Measurements from ENCODE around the gene DOK5.

The DOK5 gene

DNA sequence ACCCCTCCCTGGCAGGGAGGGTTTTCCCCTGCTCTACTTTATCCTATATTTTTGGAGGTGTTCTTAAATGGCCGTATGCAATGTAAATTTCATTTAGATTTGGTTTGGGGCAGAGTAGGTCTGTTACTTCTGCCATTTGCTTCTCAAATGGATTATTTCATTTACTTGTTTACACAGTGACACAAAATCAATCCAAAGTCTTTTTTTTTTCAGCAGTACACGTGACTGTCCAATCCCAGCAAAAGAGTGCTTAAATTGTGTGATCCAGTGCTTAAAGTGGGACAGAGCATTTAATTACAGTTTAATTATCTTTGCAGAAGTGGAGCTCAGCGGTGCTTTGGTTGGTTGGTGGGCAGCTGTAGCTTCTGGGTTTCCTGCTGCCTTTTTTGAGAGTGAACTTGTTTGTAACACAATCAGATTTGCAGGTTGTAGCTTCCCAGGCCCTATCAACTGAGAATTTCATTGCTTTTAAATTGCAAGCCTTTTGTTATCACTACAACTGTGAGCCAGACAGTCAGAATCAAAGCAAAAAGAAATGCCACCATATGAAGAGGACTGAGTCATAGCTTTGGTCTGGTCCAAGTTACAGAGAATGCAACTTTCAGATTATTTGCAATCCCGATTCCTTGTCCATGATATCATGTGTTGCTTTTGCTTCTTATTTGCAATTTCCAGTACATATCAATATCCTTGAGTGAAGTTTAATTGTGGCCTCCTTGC, 216.9 kb downstream of the DOK5 start:
- TF ChIP-seq, protein P1, sequence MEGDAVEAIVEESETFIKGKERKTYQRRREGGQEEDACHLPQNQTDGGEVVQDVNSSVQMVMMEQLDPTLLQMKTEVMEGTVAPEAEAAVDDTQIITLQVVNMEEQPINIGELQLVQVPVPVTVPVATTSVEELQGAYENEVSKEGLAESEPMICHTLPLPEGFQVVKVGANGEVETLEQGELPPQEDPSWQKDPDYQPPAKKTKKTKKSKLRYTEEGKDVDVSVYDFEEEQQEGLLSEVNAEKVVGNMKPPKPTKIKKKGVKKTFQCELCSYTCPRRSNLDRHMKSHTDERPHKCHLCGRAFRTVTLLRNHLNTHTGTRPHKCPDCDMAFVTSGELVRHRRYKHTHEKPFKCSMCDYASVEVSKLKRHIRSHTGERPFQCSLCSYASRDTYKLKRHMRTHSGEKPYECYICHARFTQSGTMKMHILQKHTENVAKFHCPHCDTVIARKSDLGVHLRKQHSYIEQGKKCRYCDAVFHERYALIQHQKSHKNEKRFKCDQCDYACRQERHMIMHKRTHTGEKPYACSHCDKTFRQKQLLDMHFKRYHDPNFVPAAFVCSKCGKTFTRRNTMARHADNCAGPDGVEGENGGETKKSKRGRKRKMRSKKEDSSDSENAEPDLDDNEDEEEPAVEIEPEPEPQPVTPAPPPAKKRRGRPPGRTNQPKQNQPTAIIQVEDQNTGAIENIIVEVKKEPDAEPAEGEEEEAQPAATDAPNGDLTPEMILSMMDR (IDR thresholded peaks at IDR 0.05; ENCODE audit: low read depth, low read length, missing control alignments): no peak
- DNase-seq (ENCODE audit: extremely low read depth, low read depth): no peak
- H3K4me3 ChIP-seq (replicated peaks; ENCODE audit: low read depth, low read length): no peak overlapping the region

DNA sequence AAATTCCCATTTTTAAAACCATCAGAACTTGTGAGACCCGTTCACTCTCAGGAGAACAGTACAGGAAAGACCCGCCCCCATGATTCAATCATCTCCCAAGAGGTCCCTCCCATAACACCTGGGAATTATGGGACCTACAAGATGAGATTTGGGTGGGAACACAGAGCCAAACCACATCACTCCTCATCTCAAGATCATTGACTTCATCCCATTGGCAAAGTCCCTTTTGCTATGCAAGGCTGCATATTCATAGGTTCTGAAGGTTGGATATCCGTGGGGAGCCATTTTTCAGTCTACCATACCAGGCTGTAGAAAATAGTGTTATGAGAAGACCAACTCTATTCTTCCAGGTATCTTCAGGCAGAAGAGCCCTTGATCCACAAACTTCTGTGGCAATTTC, 219.1 kb downstream of the DOK5 start:
- TF ChIP-seq, protein P1 (IDR thresholded peaks at IDR 0.05; ENCODE audit: low read depth, low read length, missing control alignments): no peak
- no peak for DNase-seq (ENCODE audit: extremely low read depth, low read depth)
- no peak overlapping the region for H3K4me3 ChIP-seq (replicated peaks; ENCODE audit: low read depth, low read length)

- no peak for DNase-seq (ENCODE audit: extremely low read depth, low read depth)
- H3K4me3 ChIP-seq (replicated peaks; ENCODE audit: low read depth, low read length): no peak overlapping the region
- TF ChIP-seq, protein P1 (IDR thresholded peaks at IDR 0.05; ENCODE audit: low read depth, low read length, missing control alignments): no peak
These were observed 223.0 kb downstream of the DOK5 start for GRCh38 chr20:54698373-54698772.

Data from HFF-Myc (cell line).